CD4-positive, alpha-beta T cell treated with Interferon gamma for 1 hour (primary cell): ENCODE results near the gene SERGEF.
A peak's percentile ranks its signal among the peaks of the same experiment; 100 is the strongest.

Experiments
- DNase-seq: peaks from one replicate; pipeline ENCODE4 v3.0.0-alpha.2; 2020

Gene SERGEF

GRCh38 chr11:18012906-18013781 lies at the start of gene SERGEF:
Gene SERGEF (minus strand): TSS chr11:18013047. CDS start chr11:18013010, 37 bp downstream.
- peak; percentile 95 for DNase-seq

GRCh38 chr11:18061351-18061750 lies 48.5 kb upstream of the SERGEF start:
- no peak for DNase-seq

GRCh38 chr11:18056561-18057181 lies 43.8 kb upstream of the SERGEF start:
- no peak for DNase-seq

GRCh38 chr11:18054511-18055103 lies 41.8 kb upstream of the SERGEF start:
- DNase-seq = no peak

- DNase-seq = no peak
Observed at GRCh38 chr11:18050848-18051247, 38.0 kb upstream of the SERGEF start.

- no peak for DNase-seq
Observed at GRCh38 chr11:18046116-18046777, 33.4 kb upstream of the SERGEF start, which contains the start of gene TPH1. Gene TPH1 (minus strand): TSS chr11:18046269. CDS start chr11:18040762, 5,507 bp downstream.

- DNase-seq = no peak
Observed at GRCh38 chr11:18036456-18036855, 23.6 kb upstream of the SERGEF start.

- no peak for DNase-seq
Observed at GRCh38 chr11:18027475-18027874, 14.6 kb upstream of the SERGEF start.

GRCh38 chr11:18022419-18022818 lies 9.6 kb upstream of the SERGEF start:
- DNase-seq = no peak

- DNase-seq = no peak
Observed at GRCh38 chr11:18019650-18020049, 6.8 kb upstream of the SERGEF start.

- DNase-seq = no peak
Observed at GRCh38 chr11:18016789-18017188, 3.9 kb upstream of the SERGEF start.

GRCh38 chr11:18014876-18015275 lies 2.0 kb upstream of the SERGEF start:
- DNase-seq = no peak

- DNase-seq = no peak
Observed at GRCh38 chr11:18013790-18014507, 1.1 kb upstream of the SERGEF start.

GRCh38 chr11:18012122-18012905 lies 533 bp downstream of the SERGEF start:
- DNase-seq = no peak

GRCh38 chr11:18011633-18012032 lies 1.2 kb downstream of the SERGEF start:
- no peak for DNase-seq

GRCh38 chr11:18010977-18011586 lies 1.8 kb downstream of the SERGEF start:
- DNase-seq = no peak

- DNase-seq = no peak
Observed at GRCh38 chr11:18010121-18010670, 2.7 kb downstream of the SERGEF start.

GRCh38 chr11:18005376-18006129 lies 7.3 kb downstream of the SERGEF start:
- DNase-seq = no peak

- no peak for DNase-seq
Observed at GRCh38 chr11:18001191-18001590, 11.7 kb downstream of the SERGEF start.

- no peak for DNase-seq
Observed at GRCh38 chr11:18000760-18001159, 12.1 kb downstream of the SERGEF start.
